ENCODE measurements around the gene PLXDC2.

DNA sequence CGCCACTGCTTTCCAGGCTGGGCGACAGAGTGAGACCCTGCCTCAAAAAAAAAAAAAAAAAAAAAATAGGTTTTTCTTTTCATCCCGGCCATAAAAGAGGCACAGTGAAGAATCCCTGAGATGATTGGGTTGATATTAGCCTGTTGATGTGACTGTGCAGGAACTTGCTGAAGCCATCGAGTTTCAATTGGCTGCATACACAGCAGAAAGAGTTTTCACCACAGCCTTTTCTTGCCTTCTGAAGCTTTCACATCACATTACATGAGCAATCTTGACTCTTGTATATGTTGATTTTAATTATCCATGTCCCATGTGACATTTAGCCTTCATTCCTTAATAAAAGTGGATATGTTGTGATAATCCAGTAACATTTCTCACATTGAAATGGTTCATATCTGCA lies 14.9 kb upstream of the PLXDC2 start:
- no peak for TF ChIP-seq POLR2A (IDR thresholded peaks at IDR 0.05)
- TF ChIP-seq, protein P1, sequence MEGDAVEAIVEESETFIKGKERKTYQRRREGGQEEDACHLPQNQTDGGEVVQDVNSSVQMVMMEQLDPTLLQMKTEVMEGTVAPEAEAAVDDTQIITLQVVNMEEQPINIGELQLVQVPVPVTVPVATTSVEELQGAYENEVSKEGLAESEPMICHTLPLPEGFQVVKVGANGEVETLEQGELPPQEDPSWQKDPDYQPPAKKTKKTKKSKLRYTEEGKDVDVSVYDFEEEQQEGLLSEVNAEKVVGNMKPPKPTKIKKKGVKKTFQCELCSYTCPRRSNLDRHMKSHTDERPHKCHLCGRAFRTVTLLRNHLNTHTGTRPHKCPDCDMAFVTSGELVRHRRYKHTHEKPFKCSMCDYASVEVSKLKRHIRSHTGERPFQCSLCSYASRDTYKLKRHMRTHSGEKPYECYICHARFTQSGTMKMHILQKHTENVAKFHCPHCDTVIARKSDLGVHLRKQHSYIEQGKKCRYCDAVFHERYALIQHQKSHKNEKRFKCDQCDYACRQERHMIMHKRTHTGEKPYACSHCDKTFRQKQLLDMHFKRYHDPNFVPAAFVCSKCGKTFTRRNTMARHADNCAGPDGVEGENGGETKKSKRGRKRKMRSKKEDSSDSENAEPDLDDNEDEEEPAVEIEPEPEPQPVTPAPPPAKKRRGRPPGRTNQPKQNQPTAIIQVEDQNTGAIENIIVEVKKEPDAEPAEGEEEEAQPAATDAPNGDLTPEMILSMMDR (IDR thresholded peaks at IDR 0.05), result no peak
